ENCODE data around the gene EPHA2. TPM values are rescaled to one million over a fixed set of nuclear protein-coding genes. Genes with fewer than 3 reads are reported as not detected.
"Not testable (repeated sequence)": the region's sequence is repeated elsewhere in the genome, so short reads cannot be mapped to it uniquely, and the experiment has no call there.

EPHA2 gene
- total and polyA plus RNA-seq, 4 donors, result 2.4 to 5.0 (median 4.0) TPM

- H3K27ac ChIP-seq (ENCODE audit: low read depth, low read length), result not testable (repeated sequence)
These were observed 48.8 kb downstream of the EPHA2 start for GRCh38 chr1:16107039-16107438.

GRCh38 chr1:16101623-16102022 is 54.2 kb downstream of the EPHA2 start:
- H3K36me3 ChIP-seq (ENCODE audit: control insufficient read depth, insufficient read depth, low read length), result no peaks in the 10 kb centered on the region
- H3K4me3 ChIP-seq (ENCODE audit: low read depth, low read length), result no peak overlapping the region
- no peaks in the 10 kb centered on the region for H3K27me3 ChIP-seq (ENCODE audit: control insufficient read depth, insufficient read depth, low read length)
- H3K4me1 ChIP-seq (ENCODE audit: control insufficient read depth, insufficient read depth, low read length), result no peaks in the 10 kb centered on the region
- no peak for DNase-seq (ENCODE audit: low read depth in 4 of 6, low spot score in 6 of 6)
- 33% methylated on average over 7 of the region's 9 CpGs for WGBS (ENCODE audit: insufficient coverage)
- H3K9me3 ChIP-seq (ENCODE audit: control insufficient read depth, insufficient read depth, low read length), result no peaks in the 10 kb centered on the region
- H3K27ac ChIP-seq (ENCODE audit: low read depth, low read length), result no peak overlapping the region

More at GRCh38 chr1:16107039-16107438, 48.8 kb downstream of the EPHA2 start:
- WGBS (ENCODE audit: insufficient coverage), result 63% methylated on average over 4 of the region's 5 CpGs
- H3K4me1 ChIP-seq (ENCODE audit: control insufficient read depth, insufficient read depth, low read length), result peaks cover 18% of the 10 kb centered on the region
- not testable (repeated sequence) for H3K4me3 ChIP-seq (ENCODE audit: low read depth, low read length); H3K36me3 ChIP-seq (ENCODE audit: control insufficient read depth, insufficient read depth, low read length); H3K9me3 ChIP-seq (ENCODE audit: control insufficient read depth, insufficient read depth, low read length); H3K27me3 ChIP-seq (ENCODE audit: control insufficient read depth, insufficient read depth, low read length)
- peak in 1 of 6 donors; percentile 16 for DNase-seq (ENCODE audit: low read depth in 4 of 6, low spot score in 6 of 6)

DNA sequence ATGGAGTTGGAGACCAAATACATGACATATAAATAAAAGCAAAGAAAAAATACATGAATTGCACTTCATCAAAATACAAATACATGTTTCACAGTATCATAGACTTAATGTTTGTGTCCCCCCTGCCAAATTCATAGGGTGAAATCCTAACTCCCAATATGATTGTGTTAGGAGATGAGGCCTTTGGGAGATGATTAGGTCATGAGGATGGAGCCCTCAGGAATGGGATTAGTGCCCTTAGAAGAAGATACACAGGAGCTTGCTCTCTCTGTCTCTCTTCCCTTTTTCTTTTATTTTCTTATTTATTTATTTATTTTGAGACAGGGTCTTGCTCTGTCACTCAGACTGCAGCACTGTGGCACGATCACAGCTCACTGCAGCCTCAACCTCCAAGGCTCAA is 56.5 kb downstream of the EPHA2 start:
- Histone ChIP-seq H3K27me3 (ENCODE audit: control insufficient read depth, insufficient read depth, low read length) (no peaks in the 10 kb centered on the region), H3K36me3 (ENCODE audit: control insufficient read depth, insufficient read depth, low read length) (no peaks in the 10 kb centered on the region), H3K27ac (ENCODE audit: low read depth, low read length) (no peak overlapping the region), H3K4me1 (ENCODE audit: control insufficient read depth, insufficient read depth, low read length) (no peaks in the 10 kb centered on the region), H3K9me3 (ENCODE audit: control insufficient read depth, insufficient read depth, low read length) (no peaks in the 10 kb centered on the region), H3K4me3 (ENCODE audit: low read depth, low read length) (no peak overlapping the region)
- no CpG with 5 or more reads among the region's 1 CpG for WGBS (ENCODE audit: insufficient coverage)
- no peak for DNase-seq (ENCODE audit: low read depth in 4 of 6, low spot score in 6 of 6)

GRCh38 chr1:16095447-16095846 is 60.4 kb downstream of the EPHA2 start:
- Histone ChIP-seq H3K9me3 (ENCODE audit: control insufficient read depth, insufficient read depth, low read length) (no peaks in the 10 kb centered on the region), H3K27me3 (ENCODE audit: control insufficient read depth, insufficient read depth, low read length) (no peaks in the 10 kb centered on the region), H3K27ac (ENCODE audit: low read depth, low read length) (no peak overlapping the region), H3K4me3 (ENCODE audit: low read depth, low read length) (no peak overlapping the region), H3K4me1 (ENCODE audit: control insufficient read depth, insufficient read depth, low read length) (no peaks in the 10 kb centered on the region), H3K36me3 (ENCODE audit: control insufficient read depth, insufficient read depth, low read length) (no peaks in the 10 kb centered on the region)
- WGBS (ENCODE audit: insufficient coverage), result 94% methylated on average over 6 of the region's 9 CpGs
- no peak for DNase-seq (ENCODE audit: low read depth in 4 of 6, low spot score in 6 of 6)

DNA sequence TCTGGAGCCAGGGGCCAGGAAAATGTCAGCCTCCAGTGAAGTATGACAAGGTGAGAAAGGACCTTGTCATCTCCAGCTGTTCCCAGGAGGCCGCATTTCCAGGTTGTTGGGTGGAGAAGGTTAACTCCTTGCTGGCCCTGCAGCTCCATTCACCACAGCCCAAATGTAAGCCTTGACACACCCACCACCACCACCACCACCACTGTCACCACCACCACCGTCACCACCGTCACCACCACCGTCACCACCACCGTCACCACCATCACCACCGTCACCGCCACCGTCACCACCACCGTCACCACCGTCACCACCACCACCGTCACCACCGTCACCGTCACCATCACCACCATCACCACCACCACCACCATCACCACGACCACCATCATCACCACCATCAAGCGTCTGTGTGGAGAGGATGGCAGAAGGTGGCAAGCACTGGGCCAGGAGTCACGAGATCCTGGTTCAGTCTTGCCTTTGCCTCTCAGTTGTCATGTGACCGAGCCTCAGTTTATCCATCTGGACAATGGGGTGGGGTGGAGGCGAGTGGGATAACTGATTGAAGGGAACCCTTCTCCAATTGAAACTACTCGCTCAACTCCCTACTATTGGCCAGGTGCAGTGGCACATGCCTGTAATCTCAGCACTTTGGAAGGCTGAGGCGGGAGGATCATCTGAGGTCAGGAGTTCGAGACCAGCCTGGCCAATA is 61.3 kb downstream of the EPHA2 start:
- H3K27me3 ChIP-seq (ENCODE audit: control insufficient read depth, insufficient read depth, low read length), result no peaks in the 10 kb centered on the region
- 92% methylated on average over 2 of the region's 21 CpGs for WGBS (ENCODE audit: insufficient coverage)
- H3K9me3 ChIP-seq (ENCODE audit: control insufficient read depth, insufficient read depth, low read length), result no peaks in the 10 kb centered on the region
- no peak for DNase-seq (ENCODE audit: low read depth in 4 of 6, low spot score in 6 of 6)
- H3K4me3 ChIP-seq (ENCODE audit: low read depth, low read length), result no peak overlapping the region
- H3K27ac ChIP-seq (ENCODE audit: low read depth, low read length), result no peak overlapping the region
- H3K4me1 ChIP-seq (ENCODE audit: control insufficient read depth, insufficient read depth, low read length), result no peaks in the 10 kb centered on the region
- H3K36me3 ChIP-seq (ENCODE audit: control insufficient read depth, insufficient read depth, low read length), result no peaks in the 10 kb centered on the region

GRCh38 chr1:16093611-16094010 is 62.3 kb downstream of the EPHA2 start:
- WGBS (ENCODE audit: insufficient coverage), result 56% methylated on average over 9 of the region's 9 CpGs
- H3K4me1 ChIP-seq (ENCODE audit: control insufficient read depth, insufficient read depth, low read length), result no peaks in the 10 kb centered on the region
- DNase-seq (ENCODE audit: low read depth in 4 of 6, low spot score in 6 of 6), result no peak
- no peaks in the 10 kb centered on the region for H3K27me3 ChIP-seq (ENCODE audit: control insufficient read depth, insufficient read depth, low read length)
- no peak overlapping the region for H3K27ac ChIP-seq (ENCODE audit: low read depth, low read length)
- H3K9me3 ChIP-seq (ENCODE audit: control insufficient read depth, insufficient read depth, low read length), result no peaks in the 10 kb centered on the region
- no peak overlapping the region for H3K4me3 ChIP-seq (ENCODE audit: low read depth, low read length)
- no peaks in the 10 kb centered on the region for H3K36me3 ChIP-seq (ENCODE audit: control insufficient read depth, insufficient read depth, low read length)

- Histone ChIP-seq H3K27me3 (ENCODE audit: control insufficient read depth, insufficient read depth, low read length) (no peaks in the 10 kb centered on the region), H3K9me3 (ENCODE audit: control insufficient read depth, insufficient read depth, low read length) (no peaks in the 10 kb centered on the region), H3K4me3 (ENCODE audit: low read depth, low read length) (no peak overlapping the region), H3K36me3 (ENCODE audit: control insufficient read depth, insufficient read depth, low read length) (no peaks in the 10 kb centered on the region), H3K4me1 (ENCODE audit: control insufficient read depth, insufficient read depth, low read length) (peaks cover 6% of the 10 kb centered on the region), H3K27ac (ENCODE audit: low read depth, low read length) (no peak overlapping the region)
- 89% methylated on average over 2 of the region's 9 CpGs for WGBS (ENCODE audit: insufficient coverage)
- no peak for DNase-seq (ENCODE audit: low read depth in 4 of 6, low spot score in 6 of 6)
These were observed 62.9 kb downstream of the EPHA2 start for GRCh38 chr1:16092923-16093511.

- no peaks in the 10 kb centered on the region for H3K27me3 ChIP-seq (ENCODE audit: control insufficient read depth, insufficient read depth, low read length)
- WGBS (ENCODE audit: insufficient coverage), result 72% methylated on average over 13 of the region's 18 CpGs
- H3K27ac ChIP-seq (ENCODE audit: low read depth, low read length), result no peak overlapping the region
- peaks cover 6% of the 10 kb centered on the region for H3K4me1 ChIP-seq (ENCODE audit: control insufficient read depth, insufficient read depth, low read length)
- no peaks in the 10 kb centered on the region for H3K36me3 ChIP-seq (ENCODE audit: control insufficient read depth, insufficient read depth, low read length)
- DNase-seq (ENCODE audit: low read depth in 4 of 6, low spot score in 6 of 6), result no peak
- no peak overlapping the region for H3K4me3 ChIP-seq (ENCODE audit: low read depth, low read length)
- H3K9me3 ChIP-seq (ENCODE audit: control insufficient read depth, insufficient read depth, low read length), result no peaks in the 10 kb centered on the region
These were observed 63.6 kb downstream of the EPHA2 start for GRCh38 chr1:16092097-16092922.

- DNase-seq (ENCODE audit: low read depth in 4 of 6, low spot score in 6 of 6), result no peak
- Histone ChIP-seq H3K9me3 (ENCODE audit: control insufficient read depth, insufficient read depth, low read length) (no peaks in the 10 kb centered on the region), H3K4me3 (ENCODE audit: low read depth, low read length) (no peak overlapping the region), H3K4me1 (ENCODE audit: control insufficient read depth, insufficient read depth, low read length) (peaks cover 6% of the 10 kb centered on the region), H3K27ac (ENCODE audit: low read depth, low read length) (no peak overlapping the region), H3K36me3 (ENCODE audit: control insufficient read depth, insufficient read depth, low read length) (no peaks in the 10 kb centered on the region), H3K27me3 (ENCODE audit: control insufficient read depth, insufficient read depth, low read length) (no peaks in the 10 kb centered on the region)
- 91% methylated on average over 2 of the region's 8 CpGs for WGBS (ENCODE audit: insufficient coverage)
These were observed 64.6 kb downstream of the EPHA2 start for GRCh38 chr1:16091296-16091695.

Measured in spinal cord (tissue), 10 donors.